ENCODE measurements around the gene DCLK1. TPM values are rescaled to one million over a fixed set of nuclear protein-coding genes. Genes with fewer than 3 reads are reported as not detected.

DCLK1 gene
- total RNA-seq, 1 donor from 2014 or later: not detected

DNA sequence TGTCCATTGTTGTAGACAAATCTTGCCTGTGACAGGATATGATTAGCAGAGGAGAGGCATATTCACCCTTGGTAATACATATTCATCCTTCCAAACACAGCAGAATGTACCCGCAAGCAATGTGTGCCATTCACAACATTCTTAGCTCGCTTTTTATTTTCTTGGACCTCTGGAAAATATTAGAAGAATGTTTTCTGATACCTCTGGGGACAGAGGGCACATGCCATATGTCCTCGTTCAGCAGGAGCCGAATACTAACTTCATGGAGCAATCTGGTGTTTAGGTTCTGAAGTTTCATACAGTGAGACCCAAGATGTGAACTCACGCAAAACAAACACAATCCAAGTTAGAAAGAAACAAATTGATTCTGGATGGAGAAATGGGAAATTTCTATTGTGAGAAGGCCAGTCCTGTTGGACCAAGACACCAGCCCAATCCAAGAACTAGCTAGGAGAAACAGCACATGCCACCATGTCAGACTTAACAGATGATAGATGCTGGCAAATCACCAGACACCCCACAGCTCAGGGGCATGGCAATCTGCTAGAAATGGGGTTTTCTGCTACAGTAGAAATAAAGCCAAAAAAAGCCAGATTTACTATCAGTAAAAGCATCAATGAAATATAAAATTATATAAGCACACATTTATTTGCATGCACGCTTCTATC is 297.4 kb downstream of the DCLK1 start:
- intact Hi-C loops (cut with micrococcal nuclease): no loop called here
- H3K4me1 Mint-ChIP-seq: no peaks in the 10 kb centered on the region

DNA sequence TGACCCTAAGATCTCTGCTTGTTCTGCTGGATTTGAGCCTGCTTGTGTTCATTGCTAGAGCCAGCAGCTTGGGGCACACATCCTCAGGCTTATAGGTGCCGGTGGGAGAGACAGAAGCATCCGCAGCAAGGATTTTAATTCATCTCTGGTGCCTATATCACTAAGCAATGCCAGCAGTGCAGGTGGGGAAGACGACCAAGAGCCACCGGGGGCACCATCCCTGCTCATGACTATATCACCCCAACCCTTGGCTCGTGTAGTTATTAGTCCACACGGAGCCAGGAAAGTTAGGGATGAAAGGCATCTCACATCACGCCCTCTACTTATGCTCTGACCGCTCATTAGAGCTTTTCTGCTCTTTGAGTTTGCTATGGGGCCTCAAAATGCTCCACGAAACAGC is 298.2 kb downstream of the DCLK1 start:
- DNase-seq: no peak
- H3K4me1 Mint-ChIP-seq: no peaks in the 10 kb centered on the region
- no peak overlapping the region for H3K4me3 Mint-ChIP-seq
- intact Hi-C loops (cut with micrococcal nuclease): no loop called here
- no peaks in the 10 kb centered on the region for H3K36me3 Mint-ChIP-seq (ENCODE audit: low read depth)
- H3K27me3 Mint-ChIP-seq: no peaks in the 10 kb centered on the region
- H3K27ac Mint-ChIP-seq: no peak overlapping the region
- H3K9me3 Mint-ChIP-seq: peaks cover 5% of the 10 kb centered on the region

More for the DNA sequence above, 297.4 kb downstream of the DCLK1 start:
- no peak for DNase-seq
- Mint-ChIP-seq H3K9me3 (peaks cover 5% of the 10 kb centered on the region), H3K27ac (no peak overlapping the region), H3K27me3 (no peaks in the 10 kb centered on the region), H3K4me3 (no peak overlapping the region), H3K36me3 (ENCODE audit: low read depth) (no peaks in the 10 kb centered on the region)

GRCh38 chr13:35832551-35832950 is 298.6 kb downstream of the DCLK1 start:
- H3K4me1 Mint-ChIP-seq: no peaks in the 10 kb centered on the region
- no peak overlapping the region for H3K4me3 Mint-ChIP-seq
- intact Hi-C loops (cut with micrococcal nuclease): no loop called here
- peaks cover 5% of the 10 kb centered on the region for H3K9me3 Mint-ChIP-seq
- no peak overlapping the region for H3K27ac Mint-ChIP-seq
- no peaks in the 10 kb centered on the region for H3K36me3 Mint-ChIP-seq (ENCODE audit: low read depth)
- no peak for DNase-seq
- no peaks in the 10 kb centered on the region for H3K27me3 Mint-ChIP-seq

- Mint-ChIP-seq H3K4me3 (no peak overlapping the region), H3K27me3 (no peaks in the 10 kb centered on the region)
- intact Hi-C loops (cut with micrococcal nuclease): no loop called here
These were observed 300.2 kb downstream of the DCLK1 start for GRCh38 chr13:35830850-35831450.

DNA sequence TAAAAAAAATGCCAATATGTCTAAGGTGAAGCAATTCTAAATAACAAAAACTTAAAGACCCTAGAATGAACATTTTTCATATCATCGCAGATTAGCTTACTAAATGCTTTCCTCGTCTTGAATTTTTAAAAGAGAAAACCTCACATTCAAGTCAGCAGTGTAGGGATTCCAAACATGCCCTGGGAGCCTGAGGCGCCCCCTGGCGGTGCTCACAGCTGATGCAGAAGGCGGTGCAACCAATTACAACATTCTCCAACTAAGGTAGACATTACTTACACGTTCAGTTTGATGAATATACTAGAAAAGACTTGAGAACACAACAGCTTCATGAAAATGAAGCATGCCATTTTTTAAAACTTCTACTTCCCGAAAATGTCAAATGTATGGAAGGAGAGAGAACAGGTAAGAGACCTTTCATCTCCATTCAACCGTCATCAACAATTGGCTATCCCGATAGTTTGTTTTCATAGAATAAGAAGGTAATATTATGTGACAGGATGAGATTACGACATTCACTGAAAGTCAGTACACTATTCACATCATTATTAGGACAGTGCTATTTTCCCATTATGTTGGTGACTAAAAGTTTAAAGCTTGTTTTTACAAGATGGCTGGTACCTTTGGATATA is 304.4 kb downstream of the DCLK1 start:
- Mint-ChIP-seq H3K4me3 (no peak overlapping the region), H3K4me1 (no peaks in the 10 kb centered on the region), H3K27me3 (no peaks in the 10 kb centered on the region), H3K36me3 (ENCODE audit: low read depth) (no peaks in the 10 kb centered on the region), H3K9me3 (no peaks in the 10 kb centered on the region), H3K27ac (no peak overlapping the region)
- intact Hi-C loops (cut with micrococcal nuclease): no loop called here
- no peak for DNase-seq

More at GRCh38 chr13:35830850-35831450, 300.2 kb downstream of the DCLK1 start:
- peaks cover 3% of the 10 kb centered on the region for H3K9me3 Mint-ChIP-seq
- DNase-seq: no peak
- H3K36me3 Mint-ChIP-seq (ENCODE audit: low read depth): no peaks in the 10 kb centered on the region
- no peak overlapping the region for H3K27ac Mint-ChIP-seq
- no peaks in the 10 kb centered on the region for H3K4me1 Mint-ChIP-seq

GRCh38 chr13:35824825-35825224 is 306.4 kb downstream of the DCLK1 start:
- Mint-ChIP-seq H3K36me3 (ENCODE audit: low read depth) (no peaks in the 10 kb centered on the region), H3K27me3 (no peaks in the 10 kb centered on the region), H3K4me3 (no peak overlapping the region), H3K4me1 (no peaks in the 10 kb centered on the region), H3K27ac (no peak overlapping the region), H3K9me3 (no peaks in the 10 kb centered on the region)
- intact Hi-C loops (cut with micrococcal nuclease): no loop called here
- DNase-seq: no peak

DNA sequence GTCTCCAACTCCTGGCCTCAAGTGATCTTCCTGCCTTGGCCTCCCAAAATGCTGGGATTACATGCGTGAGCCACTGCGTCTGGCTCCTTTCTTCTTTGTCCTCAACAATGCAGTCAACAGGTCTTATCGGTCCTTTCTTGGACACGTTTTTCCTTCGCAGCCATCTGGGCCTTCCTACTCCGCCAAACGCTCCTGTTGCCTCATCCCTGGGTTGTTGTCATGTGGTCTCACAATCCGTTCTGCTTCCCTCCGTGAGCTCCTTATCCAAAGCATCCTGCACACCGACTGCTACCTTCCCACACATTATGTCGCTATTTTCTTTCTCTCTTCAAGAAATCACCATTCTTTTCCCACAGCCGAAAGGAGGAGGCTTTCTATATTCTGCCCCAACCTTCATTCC is 306.8 kb downstream of the DCLK1 start:
- no peak overlapping the region for H3K27ac Mint-ChIP-seq
- no peaks in the 10 kb centered on the region for H3K4me1 Mint-ChIP-seq
- intact Hi-C loops (cut with micrococcal nuclease): no loop called here

DNA sequence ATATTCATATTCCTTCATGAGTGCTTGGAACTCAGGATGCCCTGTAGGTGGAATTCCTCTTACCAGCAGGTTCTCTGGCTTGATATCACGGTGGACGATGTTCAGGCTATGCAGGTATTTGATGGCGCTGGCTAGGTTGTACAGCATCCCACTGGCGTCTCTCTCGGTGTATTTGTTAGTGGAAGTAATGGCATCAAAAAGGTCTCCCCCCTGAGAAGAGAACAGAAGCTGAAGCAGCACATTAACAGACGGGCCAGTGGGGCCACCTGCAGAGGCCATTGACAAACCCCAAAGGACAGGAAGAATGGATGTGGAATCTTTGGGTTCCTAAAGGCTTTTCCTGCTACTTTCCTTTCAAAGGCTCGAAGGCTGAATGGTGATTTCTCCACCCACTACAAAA is 308.5 kb downstream of the DCLK1 start:
- Mint-ChIP-seq H3K27ac (no peak overlapping the region), H3K27me3 (no peaks in the 10 kb centered on the region), H3K4me1 (no peaks in the 10 kb centered on the region), H3K36me3 (ENCODE audit: low read depth) (no peaks in the 10 kb centered on the region), H3K4me3 (no peak overlapping the region), H3K9me3 (no peaks in the 10 kb centered on the region)
- DNase-seq: no peak
- intact Hi-C loops (cut with micrococcal nuclease): no loop called here

More for the DNA sequence above, 306.8 kb downstream of the DCLK1 start:
- Mint-ChIP-seq H3K36me3 (ENCODE audit: low read depth) (no peaks in the 10 kb centered on the region), H3K27me3 (no peaks in the 10 kb centered on the region), H3K4me3 (no peak overlapping the region), H3K9me3 (no peaks in the 10 kb centered on the region)
- no peak for DNase-seq

- no peak overlapping the region for H3K4me3 Mint-ChIP-seq
- no peaks in the 10 kb centered on the region for H3K27me3 Mint-ChIP-seq
- H3K4me1 Mint-ChIP-seq: no peaks in the 10 kb centered on the region
- no peaks in the 10 kb centered on the region for H3K36me3 Mint-ChIP-seq (ENCODE audit: low read depth)
- H3K9me3 Mint-ChIP-seq: no peaks in the 10 kb centered on the region
- no peak overlapping the region for H3K27ac Mint-ChIP-seq
- intact Hi-C loops (cut with micrococcal nuclease): no loop called here
- no peak for DNase-seq
These were observed 312.5 kb downstream of the DCLK1 start for GRCh38 chr13:35818633-35819067.

DNA sequence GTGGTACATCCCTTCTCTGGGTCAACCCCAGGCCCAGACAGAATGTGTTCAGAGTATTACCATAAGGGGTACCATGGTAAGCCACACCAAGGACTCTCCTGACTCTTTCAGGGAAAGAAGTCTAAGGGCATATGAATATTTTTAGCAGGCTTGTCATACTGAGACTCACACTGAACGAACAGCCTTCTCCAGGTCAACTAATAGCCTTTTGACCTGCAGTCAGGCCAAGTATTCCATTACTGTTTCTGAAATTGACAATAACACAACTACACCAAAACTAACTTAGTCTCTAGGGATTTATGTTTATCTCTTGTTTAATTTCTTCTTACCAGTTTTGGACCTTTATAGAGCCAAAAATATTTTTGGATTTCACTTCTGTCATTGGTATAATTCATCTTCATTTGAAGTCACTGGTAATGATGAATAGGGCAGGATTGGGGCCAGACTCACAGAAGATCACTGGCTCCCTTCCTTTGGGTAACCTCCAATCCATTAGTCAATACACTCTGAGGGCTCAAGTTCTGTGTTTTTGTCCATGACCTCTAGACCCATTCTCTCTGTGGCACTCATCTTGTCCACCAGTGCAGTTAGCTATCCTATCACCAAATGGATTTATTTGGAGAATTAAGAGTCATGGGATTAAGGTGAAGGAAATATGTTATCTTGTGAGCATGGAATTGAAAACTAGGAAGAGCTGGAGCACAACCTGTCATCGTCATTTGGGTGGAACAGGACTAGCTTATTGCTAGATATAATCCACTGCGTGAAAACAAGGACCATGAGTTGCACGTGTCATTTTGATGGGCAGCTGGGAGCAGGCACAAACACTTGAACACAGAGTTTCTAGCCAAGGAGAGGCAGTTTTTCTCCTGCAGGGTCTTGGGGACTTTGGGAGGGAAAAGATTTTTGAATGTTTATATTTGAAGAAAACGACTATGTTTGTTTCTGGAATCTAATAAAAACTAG is 313.3 kb downstream of the DCLK1 start:
- H3K4me3 Mint-ChIP-seq: no peak overlapping the region

GRCh38 chr13:35814605-35815011 is 316.6 kb downstream of the DCLK1 start:
- no peaks in the 10 kb centered on the region for H3K36me3 Mint-ChIP-seq (ENCODE audit: low read depth)
- H3K27ac Mint-ChIP-seq: no peak overlapping the region
- no peaks in the 10 kb centered on the region for H3K4me1 Mint-ChIP-seq
- intact Hi-C loops (cut with micrococcal nuclease): no loop called here
- H3K9me3 Mint-ChIP-seq: no peaks in the 10 kb centered on the region
- DNase-seq: no peak
- no peak overlapping the region for H3K4me3 Mint-ChIP-seq
- H3K27me3 Mint-ChIP-seq: no peaks in the 10 kb centered on the region

More for the DNA sequence above, 313.3 kb downstream of the DCLK1 start:
- no peak for DNase-seq
- no peaks in the 10 kb centered on the region for H3K36me3 Mint-ChIP-seq (ENCODE audit: low read depth)
- no peaks in the 10 kb centered on the region for H3K27me3 Mint-ChIP-seq
- intact Hi-C loops (cut with micrococcal nuclease): no loop called here
- no peaks in the 10 kb centered on the region for H3K9me3 Mint-ChIP-seq
- no peaks in the 10 kb centered on the region for H3K4me1 Mint-ChIP-seq
- H3K27ac Mint-ChIP-seq: no peak overlapping the region

DNA sequence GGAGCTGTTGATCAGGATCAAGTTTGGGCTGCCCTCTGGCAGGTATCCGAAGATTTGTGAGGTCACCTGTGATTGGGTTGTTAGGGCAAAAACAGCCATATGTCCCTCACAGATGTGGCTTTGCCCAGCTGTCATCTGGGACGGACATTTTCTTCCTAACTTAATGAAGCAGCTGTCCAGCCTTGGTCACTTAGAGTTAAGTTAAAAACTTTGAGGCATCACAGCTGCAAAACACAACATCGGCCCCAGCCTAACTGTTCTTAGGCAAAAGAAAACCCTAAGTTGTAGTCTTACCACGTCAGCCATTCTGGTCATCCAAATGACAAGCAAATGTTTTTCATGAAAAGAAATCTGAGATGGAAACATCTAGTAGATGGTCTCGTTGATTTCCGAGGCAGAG is 318.4 kb downstream of the DCLK1 start:
- Mint-ChIP-seq H3K9me3 (no peaks in the 10 kb centered on the region), H3K27ac (no peak overlapping the region), H3K4me1 (no peaks in the 10 kb centered on the region), H3K36me3 (ENCODE audit: low read depth) (no peaks in the 10 kb centered on the region), H3K27me3 (no peaks in the 10 kb centered on the region), H3K4me3 (no peak overlapping the region)
- intact Hi-C loops (cut with micrococcal nuclease): no loop called here
- DNase-seq: no peak

DNA sequence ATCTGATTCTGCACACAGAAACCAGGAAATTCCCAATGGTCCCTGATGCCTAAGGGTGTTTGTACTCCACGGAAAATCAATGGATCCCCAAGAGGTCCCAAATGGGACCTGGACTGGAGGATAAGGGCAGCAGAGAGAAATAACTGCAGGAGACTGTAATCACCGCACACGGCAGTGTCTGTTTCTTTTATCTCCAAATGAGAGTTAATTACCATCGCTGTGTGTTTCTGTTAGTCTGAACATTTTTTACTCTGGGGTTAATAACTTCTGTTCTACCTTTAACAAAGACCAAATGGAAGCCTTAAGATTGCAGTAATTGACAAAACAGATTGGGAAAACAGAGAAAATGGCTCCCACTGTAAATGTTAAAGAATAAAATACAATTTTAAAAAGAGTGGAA is 320.9 kb downstream of the DCLK1 start:
- no peak for DNase-seq
- intact Hi-C loops (cut with micrococcal nuclease): no loop called here
- no peak overlapping the region for H3K4me3 Mint-ChIP-seq
- H3K36me3 Mint-ChIP-seq (ENCODE audit: low read depth): no peaks in the 10 kb centered on the region
- no peaks in the 10 kb centered on the region for H3K4me1 Mint-ChIP-seq
- no peaks in the 10 kb centered on the region for H3K27me3 Mint-ChIP-seq
- H3K27ac Mint-ChIP-seq: no peak overlapping the region
- no peaks in the 10 kb centered on the region for H3K9me3 Mint-ChIP-seq

- no peaks in the 10 kb centered on the region for H3K9me3 Mint-ChIP-seq
- H3K27me3 Mint-ChIP-seq: no peaks in the 10 kb centered on the region
- H3K27ac Mint-ChIP-seq: no peak overlapping the region
- no peaks in the 10 kb centered on the region for H3K4me1 Mint-ChIP-seq
- no peaks in the 10 kb centered on the region for H3K36me3 Mint-ChIP-seq (ENCODE audit: low read depth)
- no peak for DNase-seq
- H3K4me3 Mint-ChIP-seq: no peak overlapping the region
- intact Hi-C loops (cut with micrococcal nuclease): no loop called here
These were observed 322.3 kb downstream of the DCLK1 start for GRCh38 chr13:35808846-35809245.

Measured in activated CD4-positive, alpha-beta T cell treated with anti-CD3 and anti-CD28 coated beads, Interleukin-2, amount 10 ng/mL, durations not matched to agents 24 days and 14 days (primary cell).